ENCODE data around the gene SCTR.

- no peak for TF ChIP-seq CTCF (conservative IDR thresholded peaks at IDR 0.05; ENCODE audit: low read depth, low read length)
- TF ChIP-seq EZH2 (IDR thresholded peaks at IDR 0.05; ENCODE audit: low read length, unreplicated experiment) = no peak
These were observed 82.7 kb downstream of the SCTR start for GRCh38 chr2:119441376-119442225.
